SH-SY5Y (cell line): ENCODE measurements around the gene GBX2.

Experiments used
- GATA2 ChIP-seq: IDR thresholded peaks from 2 replicates; pipeline ENCODE4 v1.6.1; 2011; ENCODE audit warnings: mild to moderate bottlenecking, low read depth, low read length
- GATA3 ChIP-seq: IDR thresholded peaks from 2 replicates; pipeline ENCODE4 v1.6.1; 2011; ENCODE audit warnings: low read depth, mild to moderate bottlenecking, low read length, moderate library complexity

GRCh38 chr2:236184701-236185100 lies 16.5 kb upstream of the GBX2 start:
- no peak for TF ChIP-seq GATA2
- no peak for TF ChIP-seq GATA3
